ENCODE results near the gene HSD17B12. TPM values are rescaled to one million over a fixed set of nuclear protein-coding genes. Genes with fewer than 3 reads are reported as not detected.

The HSD17B12 gene
- polyA plus RNA-seq, 1 donor (not counting 4 experiments of a cell fraction or from before 2014, with no cell fraction given): 105 TPM

DNA sequence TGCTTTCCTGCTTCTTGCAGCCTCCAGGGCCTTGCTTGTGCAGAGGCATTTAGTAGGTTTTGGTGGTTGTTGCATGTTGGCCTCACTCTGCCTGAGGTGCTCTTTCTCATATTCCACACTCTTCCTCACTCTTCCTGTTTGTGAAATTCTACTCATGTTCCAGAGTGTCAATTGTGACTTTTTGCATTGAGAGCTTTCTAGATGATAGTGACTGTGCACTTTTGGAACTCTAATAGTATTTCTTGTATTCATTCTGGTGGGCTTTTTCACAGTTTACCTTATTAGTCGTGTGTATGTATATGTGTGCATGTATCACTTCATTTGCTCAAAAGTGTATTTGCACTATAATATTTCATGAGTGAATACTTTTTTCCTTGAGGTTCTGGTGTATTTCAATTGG lies 11.3 kb downstream of the HSD17B12 start:
- peaks cover 7% of the 10 kb centered on the region in 2 experiments for H3K36me3 ChIP-seq (ENCODE audit: control insufficient read depth in 2 of 2, extremely low read depth in 1 of 2, insufficient read depth in 2 of 2, low read length in 2 of 2)
- H3K9me1 ChIP-seq (ENCODE audit: control insufficient read depth, extremely low read depth, insufficient read depth, low read length): no peaks in the 10 kb centered on the region
- no peak overlapping the region for H3K27ac ChIP-seq (ENCODE audit: control insufficient read depth, insufficient read depth, low read length)
- DNase-seq (ENCODE audit: low read depth, low spot score) (no peak), FAIRE-seq (no peak)
- dilution Hi-C loops (cut with MboI; ENCODE audit: extremely low pct_ligation_motif_present, low sequenced_read_pairs): no loop called here
- H3K27me3 ChIP-seq (ENCODE audit: control insufficient read depth, extremely low read depth, insufficient read depth, low read length): no peaks in the 10 kb centered on the region
- no peak overlapping the region for H3K4me2 ChIP-seq (ENCODE audit: control insufficient read depth, extremely low read depth, insufficient read depth, low read depth, low read length)
- no peak overlapping the region for H3K9ac ChIP-seq (ENCODE audit: control insufficient read depth, extremely low read depth, insufficient read depth, low read length)
- no peaks in the 10 kb centered on the region for H3K9me3 ChIP-seq (ENCODE audit: control insufficient read depth, low read depth, low read length)
- H3K4me1 ChIP-seq (ENCODE audit: control insufficient read depth, extremely low read depth, insufficient read depth, low read length): peaks cover 16% of the 10 kb centered on the region
- TF ChIP-seq, protein P1, sequence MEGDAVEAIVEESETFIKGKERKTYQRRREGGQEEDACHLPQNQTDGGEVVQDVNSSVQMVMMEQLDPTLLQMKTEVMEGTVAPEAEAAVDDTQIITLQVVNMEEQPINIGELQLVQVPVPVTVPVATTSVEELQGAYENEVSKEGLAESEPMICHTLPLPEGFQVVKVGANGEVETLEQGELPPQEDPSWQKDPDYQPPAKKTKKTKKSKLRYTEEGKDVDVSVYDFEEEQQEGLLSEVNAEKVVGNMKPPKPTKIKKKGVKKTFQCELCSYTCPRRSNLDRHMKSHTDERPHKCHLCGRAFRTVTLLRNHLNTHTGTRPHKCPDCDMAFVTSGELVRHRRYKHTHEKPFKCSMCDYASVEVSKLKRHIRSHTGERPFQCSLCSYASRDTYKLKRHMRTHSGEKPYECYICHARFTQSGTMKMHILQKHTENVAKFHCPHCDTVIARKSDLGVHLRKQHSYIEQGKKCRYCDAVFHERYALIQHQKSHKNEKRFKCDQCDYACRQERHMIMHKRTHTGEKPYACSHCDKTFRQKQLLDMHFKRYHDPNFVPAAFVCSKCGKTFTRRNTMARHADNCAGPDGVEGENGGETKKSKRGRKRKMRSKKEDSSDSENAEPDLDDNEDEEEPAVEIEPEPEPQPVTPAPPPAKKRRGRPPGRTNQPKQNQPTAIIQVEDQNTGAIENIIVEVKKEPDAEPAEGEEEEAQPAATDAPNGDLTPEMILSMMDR (optimal IDR thresholded peaks at IDR 0.05 in 1 of 3, IDR thresholded peaks at IDR 0.05 in 1 of 3, conservative IDR thresholded peaks at IDR 0.05 in 1 of 3; ENCODE audit: extremely low read depth in 1 of 3, insufficient read depth in 2 of 3, low read length in 3 of 3): no peak
- no peak for TF ChIP-seq EZH2 (IDR thresholded peaks at IDR 0.05; ENCODE audit: low read length)
- peaks cover 7% of the 10 kb centered on the region for H4K20me1 ChIP-seq (ENCODE audit: control insufficient read depth, extremely low read depth, insufficient read depth, low read length)
- no peak overlapping the region for H2AFZ ChIP-seq (ENCODE audit: control insufficient read depth, low read length)
- H3K4me3 ChIP-seq (ENCODE audit: control insufficient read depth in 2 of 3, extremely low read depth in 1 of 3, insufficient read depth in 2 of 3, low read depth in 1 of 3, low read length in 3 of 3): no peak overlapping the region
- H3K79me2 ChIP-seq (ENCODE audit: control insufficient read depth, insufficient read depth, low read length): peaks cover 92% of the 10 kb centered on the region

DNA sequence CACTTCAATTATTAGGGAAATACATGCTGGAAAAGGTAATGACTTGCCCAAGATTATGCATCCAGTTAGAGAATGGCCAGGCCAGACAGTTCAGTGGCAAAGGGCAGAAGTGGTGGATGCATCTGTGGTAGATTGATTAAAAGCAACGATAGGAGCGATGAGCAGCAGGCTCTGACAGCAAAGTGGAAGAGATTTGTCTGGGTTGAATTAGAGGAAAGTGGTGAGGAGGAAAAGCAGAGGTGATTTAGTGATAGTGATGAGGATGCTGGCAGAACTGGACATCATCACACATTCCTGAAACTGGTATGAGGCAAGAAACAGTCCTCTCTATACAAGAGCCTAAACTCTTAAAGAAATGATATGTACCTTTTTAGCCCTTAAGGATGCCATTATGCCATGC lies 12.5 kb downstream of the HSD17B12 start:
- Histone ChIP-seq H3K9me1 (ENCODE audit: control insufficient read depth, extremely low read depth, insufficient read depth, low read length) (no peaks in the 10 kb centered on the region), H3K4me1 (ENCODE audit: control insufficient read depth, extremely low read depth, insufficient read depth, low read length) (peaks cover 4% of the 10 kb centered on the region), H3K27ac (ENCODE audit: control insufficient read depth, insufficient read depth, low read length) (no peak overlapping the region), H3K4me3 (ENCODE audit: control insufficient read depth in 2 of 3, extremely low read depth in 1 of 3, insufficient read depth in 2 of 3, low read depth in 1 of 3, low read length in 3 of 3) (no peak overlapping the region), H2AFZ (ENCODE audit: control insufficient read depth, low read length) (no peak overlapping the region), H4K20me1 (ENCODE audit: control insufficient read depth, extremely low read depth, insufficient read depth, low read length) (peaks cover 9% of the 10 kb centered on the region), H3K27me3 (ENCODE audit: control insufficient read depth, extremely low read depth, insufficient read depth, low read length) (no peaks in the 10 kb centered on the region), H3K9me3 (ENCODE audit: control insufficient read depth, low read depth, low read length) (no peaks in the 10 kb centered on the region), H3K36me3 (ENCODE audit: control insufficient read depth in 2 of 2, extremely low read depth in 1 of 2, insufficient read depth in 2 of 2, low read length in 2 of 2) (peaks cover 7 to 10% of the 10 kb centered on the region in 2 experiments), H3K9ac (ENCODE audit: control insufficient read depth, extremely low read depth, insufficient read depth, low read length) (no peak overlapping the region), H3K79me2 (ENCODE audit: control insufficient read depth, insufficient read depth, low read length) (peaks cover 93% of the 10 kb centered on the region), H3K4me2 (ENCODE audit: control insufficient read depth, extremely low read depth, insufficient read depth, low read depth, low read length) (no peak overlapping the region)
- TF ChIP-seq, protein P1 (optimal IDR thresholded peaks at IDR 0.05 in 1 of 3, IDR thresholded peaks at IDR 0.05 in 1 of 3, conservative IDR thresholded peaks at IDR 0.05 in 1 of 3; ENCODE audit: extremely low read depth in 1 of 3, insufficient read depth in 2 of 3, low read length in 3 of 3): no peak
- no peak for TF ChIP-seq EZH2 (IDR thresholded peaks at IDR 0.05; ENCODE audit: low read length)
- dilution Hi-C loops (cut with MboI; ENCODE audit: extremely low pct_ligation_motif_present, low sequenced_read_pairs): no loop called here
- FAIRE-seq (no peak), DNase-seq (ENCODE audit: low read depth, low spot score) (no peak)

Data from keratinocyte (primary cell).